ENCODE data around the gene TRAK1. TPM values are rescaled to one million over a fixed set of nuclear protein-coding genes. Genes with fewer than 3 reads are reported as not detected.
A peak's percentile ranks its signal among the peaks of the same experiment; 100 is the strongest.

Gene TRAK1
- total and polyA plus RNA-seq, 8 donors: 28.2 to 50.3 (median 31.0) TPM

DNA sequence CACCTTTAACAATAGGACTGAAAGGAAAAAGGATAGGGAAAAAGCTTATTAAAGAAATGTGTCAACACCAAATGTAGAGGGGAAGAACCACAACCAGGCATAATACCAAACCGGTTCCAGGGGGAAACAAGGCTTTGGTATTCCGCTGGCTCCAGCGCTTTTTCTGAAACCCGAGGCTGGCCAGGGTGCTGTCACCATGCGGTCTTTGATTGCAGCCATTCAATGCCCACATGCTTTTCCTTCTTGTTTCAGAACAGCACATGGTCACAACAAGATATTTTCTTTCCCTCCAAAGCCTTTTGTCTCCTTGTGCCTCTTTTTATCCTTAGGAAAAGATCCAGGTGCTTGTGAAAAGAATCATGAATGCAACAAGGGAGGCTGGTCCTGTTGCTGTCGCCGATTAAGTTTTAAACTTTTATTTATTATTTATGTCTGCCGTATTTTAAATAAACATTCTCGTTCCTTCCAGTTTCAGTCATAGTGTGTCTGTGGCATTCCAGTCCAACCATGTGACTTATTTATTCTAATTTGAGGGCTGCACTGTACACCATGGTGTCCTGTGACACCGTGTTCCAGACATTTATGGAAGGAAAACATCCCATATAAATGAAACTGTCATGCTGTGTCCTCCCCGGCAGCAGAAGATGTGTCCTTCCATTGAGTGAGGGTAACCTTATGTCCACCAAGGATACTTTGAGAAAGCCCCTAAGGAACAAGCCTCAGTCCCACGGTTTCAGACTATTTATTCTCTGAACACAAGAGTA lies 133.7 kb downstream of the TRAK1 start:
- Histone ChIP-seq H3K9me3 (no peaks in the 10 kb centered on the region), H3K27me3 (no peaks in the 10 kb centered on the region), H3K4me1 (no peaks in the 10 kb centered on the region), H3K27ac (no peak overlapping the region), H3K4me3 (no peak overlapping the region), H3K36me3 (peaks cover 0 to 41% of the 10 kb centered on the region in 2 donors)
- ATAC-seq: no peak
- TF ChIP-seq, protein P1, sequence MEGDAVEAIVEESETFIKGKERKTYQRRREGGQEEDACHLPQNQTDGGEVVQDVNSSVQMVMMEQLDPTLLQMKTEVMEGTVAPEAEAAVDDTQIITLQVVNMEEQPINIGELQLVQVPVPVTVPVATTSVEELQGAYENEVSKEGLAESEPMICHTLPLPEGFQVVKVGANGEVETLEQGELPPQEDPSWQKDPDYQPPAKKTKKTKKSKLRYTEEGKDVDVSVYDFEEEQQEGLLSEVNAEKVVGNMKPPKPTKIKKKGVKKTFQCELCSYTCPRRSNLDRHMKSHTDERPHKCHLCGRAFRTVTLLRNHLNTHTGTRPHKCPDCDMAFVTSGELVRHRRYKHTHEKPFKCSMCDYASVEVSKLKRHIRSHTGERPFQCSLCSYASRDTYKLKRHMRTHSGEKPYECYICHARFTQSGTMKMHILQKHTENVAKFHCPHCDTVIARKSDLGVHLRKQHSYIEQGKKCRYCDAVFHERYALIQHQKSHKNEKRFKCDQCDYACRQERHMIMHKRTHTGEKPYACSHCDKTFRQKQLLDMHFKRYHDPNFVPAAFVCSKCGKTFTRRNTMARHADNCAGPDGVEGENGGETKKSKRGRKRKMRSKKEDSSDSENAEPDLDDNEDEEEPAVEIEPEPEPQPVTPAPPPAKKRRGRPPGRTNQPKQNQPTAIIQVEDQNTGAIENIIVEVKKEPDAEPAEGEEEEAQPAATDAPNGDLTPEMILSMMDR (IDR thresholded peaks at IDR 0.05): no peak
- DNase-seq: no peak
- intact Hi-C loops (cut with DNase I): no loop called here

DNA sequence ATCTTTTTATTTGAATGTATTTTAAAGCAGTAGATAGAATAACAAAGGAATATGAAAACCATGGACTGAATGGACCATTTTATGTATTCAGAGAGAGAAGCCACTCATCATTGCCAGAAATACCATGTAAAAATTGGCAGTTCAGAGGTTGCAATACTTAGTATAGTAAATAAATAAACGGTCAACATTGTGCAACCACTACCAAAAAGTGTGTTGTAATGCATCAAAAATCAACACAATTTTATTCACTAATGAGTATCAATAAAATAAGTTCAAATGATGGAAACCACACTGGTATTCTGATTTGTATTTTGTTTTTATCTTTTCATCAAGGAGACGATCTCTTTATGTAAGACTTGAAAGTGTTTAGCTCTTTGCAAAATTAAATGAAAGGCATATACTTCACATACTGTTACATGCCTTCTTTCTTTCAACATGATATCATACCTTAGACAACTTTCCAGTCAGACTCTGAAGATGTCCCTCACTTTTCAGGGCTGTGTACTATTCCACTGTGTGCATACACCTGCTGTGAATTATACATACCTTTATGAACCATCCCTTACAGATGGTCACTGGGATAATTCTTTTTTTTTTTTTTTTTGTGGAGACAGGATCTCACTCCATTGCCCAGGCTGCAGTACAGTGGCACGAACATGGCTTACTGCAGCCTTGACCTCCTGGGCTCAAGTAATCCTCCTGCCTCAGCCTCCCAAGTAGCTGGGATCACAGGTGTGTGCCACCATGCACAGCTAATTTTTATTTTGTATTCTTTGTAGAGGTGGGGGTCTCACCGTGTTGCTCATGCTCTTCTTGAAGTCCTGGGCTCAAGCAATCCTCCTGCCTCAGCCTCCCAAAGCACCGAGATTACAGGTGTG lies 134.6 kb downstream of the TRAK1 start:
- Histone ChIP-seq H3K36me3 (peaks cover 0 to 33% of the 10 kb centered on the region in 2 donors), H3K27ac (no peak overlapping the region), H3K27me3 (no peaks in the 10 kb centered on the region), H3K9me3 (no peaks in the 10 kb centered on the region), H3K4me3 (no peak overlapping the region), H3K4me1 (no peaks in the 10 kb centered on the region)
- TF ChIP-seq, protein P1 (IDR thresholded peaks at IDR 0.05): no peak
- DNase-seq: no peak
- ATAC-seq: no peak
- intact Hi-C loops (cut with DNase I): no loop called here

DNA sequence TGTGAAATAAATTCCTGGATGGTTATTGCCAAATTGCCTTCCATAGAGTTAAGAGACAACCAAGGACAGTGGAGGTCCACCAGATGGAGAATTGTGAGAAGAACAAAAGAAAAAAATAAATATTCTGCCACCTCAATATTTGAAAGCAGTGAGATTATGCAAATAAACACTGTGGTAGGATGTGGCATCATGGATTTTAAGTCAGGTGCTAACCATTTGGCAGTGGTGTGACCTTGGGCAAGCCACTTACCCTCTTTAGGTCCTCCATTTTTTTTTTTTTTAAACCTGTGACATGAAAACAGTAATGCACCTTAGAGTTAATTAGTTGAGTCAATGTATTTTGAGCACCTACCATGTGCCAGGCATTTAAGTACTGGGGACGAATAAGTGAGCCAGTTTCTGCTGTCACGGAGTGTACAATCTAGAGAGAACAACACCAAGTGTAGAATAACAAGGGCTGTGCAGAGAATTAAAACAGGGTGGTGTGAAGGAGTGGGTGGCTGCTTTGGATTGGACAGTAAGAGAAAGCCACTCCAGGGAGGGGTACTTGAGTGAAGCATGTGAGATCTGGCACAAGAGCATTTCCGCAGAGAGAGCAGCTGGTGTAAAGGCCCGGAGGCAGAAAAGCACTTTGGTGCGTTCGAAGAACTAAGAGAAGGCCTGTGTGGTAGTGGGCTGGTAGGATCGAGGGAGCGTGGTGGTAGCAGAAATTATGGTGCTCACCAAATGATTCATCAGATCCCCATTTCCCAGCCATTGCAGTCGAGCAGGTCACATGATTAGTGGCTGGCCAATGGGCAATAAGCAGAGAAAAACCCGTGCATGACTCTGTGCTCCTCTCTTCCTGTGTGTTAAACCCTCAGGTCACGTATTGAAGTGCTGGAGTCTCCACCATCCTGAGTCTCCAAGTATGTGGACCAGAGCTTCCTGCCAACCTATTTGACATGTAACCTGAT lies 135.6 kb downstream of the TRAK1 start:
- ATAC-seq (peak; percentile 72), DNase-seq (no peak)
- H3K27me3 ChIP-seq: no peaks in the 10 kb centered on the region
- no peaks in the 10 kb centered on the region for H3K4me1 ChIP-seq
- H3K36me3 ChIP-seq: peaks cover 0 to 25% of the 10 kb centered on the region in 2 donors
- intact Hi-C loops (cut with DNase I): no loop called here
- TF ChIP-seq, protein P1 (IDR thresholded peaks at IDR 0.05): no peak
- no peak overlapping the region for H3K27ac ChIP-seq
- no peaks in the 10 kb centered on the region for H3K9me3 ChIP-seq
- no peak overlapping the region for H3K4me3 ChIP-seq

DNA sequence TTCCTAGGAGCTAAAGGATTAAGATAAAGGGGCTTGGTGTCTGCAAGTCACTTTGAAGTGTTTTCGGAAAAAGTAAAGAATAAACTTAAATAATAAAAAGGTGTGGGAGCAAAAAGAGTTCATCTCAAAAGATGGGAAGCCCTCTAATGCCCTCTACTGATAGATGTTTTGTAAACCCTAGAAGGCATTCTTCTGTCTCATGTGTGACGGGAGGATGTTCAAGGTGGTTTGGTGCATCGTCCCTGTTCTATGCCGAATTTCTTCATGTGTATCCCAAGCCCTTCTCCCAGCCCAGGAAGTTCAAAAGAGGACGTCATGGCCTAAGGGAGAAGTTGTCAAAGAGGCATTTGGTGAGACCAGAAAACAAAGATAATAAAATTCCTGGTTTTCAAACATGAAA lies 137.6 kb downstream of the TRAK1 start:
- intact Hi-C loops (cut with DNase I): no loop called here
- no peak overlapping the region for H3K27ac ChIP-seq
- ATAC-seq (no peak), DNase-seq (no peak)
- H3K27me3 ChIP-seq: no peaks in the 10 kb centered on the region
- no peak overlapping the region for H3K4me3 ChIP-seq
- TF ChIP-seq, protein P1 (IDR thresholded peaks at IDR 0.05): no peak
- H3K36me3 ChIP-seq: peaks cover 0 to 5% of the 10 kb centered on the region in 2 donors
- H3K9me3 ChIP-seq: no peaks in the 10 kb centered on the region
- H3K4me1 ChIP-seq: no peaks in the 10 kb centered on the region

Measured in left lung (tissue), 10 donors.